AG09319 (cell line): ENCODE measurements around the gene GTSE1.

Experiments used
- DNase-seq: peaks from one replicate; pipeline ENCODE4 v3.0.0-alpha.2; 2010; ENCODE audit warnings: low read depth; ENCODE audit errors: extremely low read depth
- CTCF ChIP-seq: IDR thresholded peaks from 2 replicates; pipeline ENCODE4 v1.5.1; 2011; ENCODE audit warnings: low read depth, mild to moderate bottlenecking, inconsistent platforms, low read length, moderate library complexity

The GTSE1 gene

GRCh38 chr22:46374663-46375474, 78.2 kb downstream of the GTSE1 start:
- no peak for DNase-seq
- TF ChIP-seq CTCF, result no peak

- no peak for TF ChIP-seq CTCF
- DNase-seq, result no peak
These were observed 79.4 kb downstream of the GTSE1 start for GRCh38 chr22:46376111-46376510.

- no peak for DNase-seq
- TF ChIP-seq CTCF, result no peak
These were observed 80.3 kb downstream of the GTSE1 start for GRCh38 chr22:46376908-46377524.

GRCh38 chr22:46377525-46378425, 81.1 kb downstream of the GTSE1 start:
- TF ChIP-seq CTCF, result no peak
- no peak for DNase-seq

GRCh38 chr22:46378426-46379065, 81.9 kb downstream of the GTSE1 start:
- TF ChIP-seq CTCF, result no peak
- no peak for DNase-seq

GRCh38 chr22:46379066-46379930, 82.6 kb downstream of the GTSE1 start:
- DNase-seq, result no peak
- no peak for TF ChIP-seq CTCF
